ENCODE results near the gene LRR1.
A peak's percentile ranks its signal among the peaks of the same experiment; 100 is the strongest.
"Not testable (repeated sequence)": the region's sequence is repeated elsewhere in the genome, so short reads cannot be mapped to it uniquely, and the experiment has no call there.

The LRR1 gene

GRCh38 chr14:49585803-49586672 lies 12.7 kb upstream of the LRR1 start, which contains the start of gene RPS29:
Gene RPS29, minus strand, starts transcription at chr14:49586380. Its CDS starts 34 bp downstream, at chr14:49586346.
- DNase-seq (ENCODE audit: low read depth in 2 of 2) = peak; percentile 97

DNA sequence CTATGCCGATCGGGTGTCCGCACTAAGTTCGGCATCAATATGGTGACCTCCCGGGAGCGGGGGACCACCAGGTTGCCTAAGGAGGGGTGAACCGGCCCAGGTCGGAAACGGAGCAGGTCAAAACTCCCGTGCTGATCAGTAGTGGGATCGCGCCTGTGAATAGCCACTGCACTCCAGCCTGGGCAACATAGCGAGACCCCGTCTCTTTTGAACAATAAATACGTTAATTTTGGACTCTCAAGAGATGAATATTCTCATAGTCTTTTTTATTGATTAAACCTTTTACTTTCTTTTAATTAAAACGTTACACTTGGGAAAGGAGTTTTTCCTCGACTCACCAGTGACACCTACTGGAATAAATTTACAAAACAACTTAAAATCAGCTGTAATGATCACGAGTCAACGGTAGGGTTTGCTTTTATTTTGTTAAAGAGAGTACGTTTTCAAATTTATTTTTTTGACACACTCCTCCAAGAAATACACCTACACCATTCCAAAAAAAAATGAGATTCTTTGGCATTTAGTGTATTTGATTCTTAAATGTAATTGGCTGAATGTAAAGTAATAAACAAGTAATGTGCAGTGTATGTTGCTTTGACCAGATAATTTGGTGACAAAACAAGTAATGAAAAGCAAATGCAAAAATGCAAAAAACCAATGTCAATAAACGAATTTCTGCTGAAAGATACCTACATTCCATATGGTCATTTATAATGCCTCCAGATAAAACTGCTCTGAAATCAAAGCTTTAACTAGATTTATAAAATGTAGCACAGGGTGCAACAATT lies 11.9 kb upstream of the LRR1 start:
- DNase-seq (ENCODE audit: low read depth in 2 of 2) = peak in 1 of 2 donors; percentile 40

DNA sequence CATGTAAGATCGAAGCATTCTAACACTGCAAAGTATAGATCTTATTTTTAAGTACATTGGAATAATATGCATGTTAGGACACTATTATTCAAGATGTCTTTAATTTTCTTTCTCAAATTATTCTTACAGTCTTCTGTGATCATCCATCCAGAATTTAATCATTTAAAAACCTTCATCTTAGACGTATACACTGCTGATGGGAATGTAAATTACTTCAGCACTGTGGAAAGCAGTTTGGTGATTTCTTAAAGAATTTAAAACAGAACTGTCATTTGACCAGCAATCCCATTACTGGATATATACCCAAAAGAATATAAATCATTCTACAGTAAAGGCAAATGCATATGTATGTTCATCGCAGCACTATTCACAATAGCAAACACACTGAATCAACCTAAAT lies 9.4 kb upstream of the LRR1 start:
- DNase-seq (ENCODE audit: low read depth in 2 of 2) = no peak

DNA sequence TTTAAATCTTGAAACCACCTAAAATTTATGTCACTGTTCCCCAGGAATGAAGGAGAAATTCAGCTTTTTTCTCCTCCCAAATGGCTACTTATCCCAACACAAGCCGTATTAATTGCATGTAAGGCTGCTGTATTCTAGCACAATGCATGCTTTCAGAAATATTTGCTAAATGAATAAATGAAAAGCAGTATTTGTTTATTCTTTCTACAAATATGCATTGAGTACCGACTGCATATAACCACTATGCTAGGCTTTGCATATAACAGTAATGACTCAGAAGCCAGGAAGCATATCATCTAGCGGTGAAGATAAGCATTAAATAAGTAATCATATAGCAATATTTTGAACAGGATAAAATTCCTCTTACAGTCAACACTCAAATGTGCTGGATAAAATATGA lies 5.7 kb upstream of the LRR1 start:
- DNase-seq (ENCODE audit: low read depth in 2 of 2) = no peak

DNA sequence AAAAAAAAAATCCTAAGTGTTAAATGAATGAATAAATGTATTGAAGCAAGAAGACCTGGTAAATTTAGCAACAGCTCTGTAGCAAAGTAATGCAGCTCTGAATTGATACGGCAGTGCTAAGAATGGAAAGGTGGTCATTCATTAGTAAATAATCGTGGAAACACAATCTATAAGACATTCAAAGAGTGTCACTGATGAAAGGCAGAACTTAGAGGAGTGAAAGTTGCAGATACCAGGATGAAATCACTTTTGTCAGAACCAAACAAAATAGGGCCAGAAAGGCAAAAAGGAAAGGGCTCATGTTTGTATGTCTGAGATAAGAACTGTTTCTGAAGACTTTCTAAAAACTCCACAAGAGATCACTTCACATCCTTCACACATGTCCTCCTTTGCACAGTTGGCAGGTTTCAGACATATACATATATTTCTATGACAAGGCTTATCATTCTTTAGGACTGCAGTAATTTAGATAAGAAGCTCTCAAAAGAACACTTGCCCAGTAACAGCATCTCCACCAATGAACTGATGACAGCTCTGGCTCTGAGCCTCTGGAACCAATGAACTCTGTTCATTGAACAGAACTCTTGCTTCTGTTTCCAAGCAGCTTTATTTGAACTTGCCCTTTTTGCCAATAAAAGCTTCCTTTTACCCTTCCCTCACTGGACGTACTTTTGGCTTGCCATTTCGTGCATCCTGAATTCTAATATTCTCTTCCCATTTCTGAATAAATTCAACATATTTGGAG lies 4.2 kb upstream of the LRR1 start:
- DNase-seq (ENCODE audit: low read depth in 2 of 2) = no peak

GRCh38 chr14:49598189-49598484 lies 603 bp upstream of the LRR1 start:
- DNase-seq (ENCODE audit: low read depth in 2 of 2) = no peak

DNA sequence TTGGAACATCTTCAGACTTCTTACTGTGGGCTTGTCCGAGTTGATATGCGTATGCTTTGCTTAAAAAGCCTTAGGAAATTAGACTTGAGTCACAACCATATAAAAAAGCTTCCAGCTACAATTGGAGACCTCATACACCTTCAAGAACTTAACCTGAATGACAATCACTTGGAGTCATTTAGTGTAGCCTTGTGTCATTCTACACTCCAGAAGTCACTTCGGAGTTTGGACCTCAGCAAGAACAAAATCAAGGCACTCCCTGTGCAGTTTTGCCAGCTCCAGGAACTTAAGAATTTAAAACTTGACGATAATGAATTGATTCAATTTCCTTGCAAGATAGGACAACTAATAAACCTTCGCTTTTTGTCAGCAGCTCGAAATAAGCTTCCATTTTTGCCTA lies 8.8 kb downstream of the LRR1 start:
- no peak for DNase-seq (ENCODE audit: low read depth in 2 of 2)

GRCh38 chr14:49612251-49612650 lies 13.5 kb downstream of the LRR1 start:
- no peak for DNase-seq (ENCODE audit: low read depth in 2 of 2)

- no peak for DNase-seq (ENCODE audit: low read depth in 2 of 2)
These were observed 13.9 kb downstream of the LRR1 start for GRCh38 chr14:49612671-49613070.

- no peak for DNase-seq (ENCODE audit: low read depth in 2 of 2)
These were observed 15.5 kb downstream of the LRR1 start for GRCh38 chr14:49614196-49614595.

DNA sequence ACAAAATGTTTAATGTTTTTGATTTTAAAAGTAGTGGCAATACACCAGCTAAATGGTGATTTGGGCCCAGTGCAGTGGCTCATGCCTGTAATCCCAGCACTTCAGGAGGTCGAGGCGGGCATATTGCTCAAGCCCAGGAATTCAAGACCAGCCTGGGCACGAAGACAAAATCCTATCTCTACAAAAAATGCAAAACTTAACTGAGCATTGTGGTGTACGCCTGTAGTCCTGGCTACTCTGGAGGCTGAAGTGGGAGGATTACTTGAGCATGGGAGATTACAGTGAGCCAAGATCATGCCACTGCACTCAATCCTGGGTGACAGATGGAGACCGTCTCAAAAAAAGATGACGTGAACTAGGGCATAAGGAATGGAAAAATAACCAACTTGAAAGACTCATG lies 17.0 kb downstream of the LRR1 start:
- no peak for DNase-seq (ENCODE audit: low read depth in 2 of 2)

GRCh38 chr14:49617852-49618519 lies 19.2 kb downstream of the LRR1 start:
- DNase-seq (ENCODE audit: low read depth in 2 of 2) = no peak

DNA sequence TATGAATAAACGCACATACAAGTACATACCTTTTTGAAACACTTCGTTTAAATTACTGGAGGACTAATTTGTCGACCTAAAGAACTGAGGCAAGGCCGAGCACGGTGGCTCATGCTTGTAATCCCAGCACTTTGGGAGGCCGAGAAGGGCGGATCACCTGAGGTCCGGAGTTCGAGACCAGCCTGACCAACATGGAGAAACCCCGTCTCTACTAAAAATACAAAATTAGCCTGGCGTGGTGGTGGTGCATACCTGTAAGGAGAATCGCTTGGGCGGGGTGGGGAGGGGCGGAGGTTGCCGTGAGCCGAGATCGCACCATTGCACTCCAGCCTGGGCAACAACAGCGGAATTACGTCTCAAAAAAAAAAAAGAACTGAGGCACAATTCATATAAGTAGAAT lies 20.5 kb downstream of the LRR1 start:
- not testable (repeated sequence) for DNase-seq (ENCODE audit: low read depth in 2 of 2)

GRCh38 chr14:49619730-49620129 lies 21.0 kb downstream of the LRR1 start:
- DNase-seq (ENCODE audit: low read depth in 2 of 2) = no peak

- DNase-seq (ENCODE audit: low read depth in 2 of 2) = peak; percentile 78 to 79
These were observed 21.7 kb downstream of the LRR1 start, which contains the start of the genes MGAT2 and RPL36AL for GRCh38 chr14:49620182-49621113. Gene MGAT2, plus strand, starts transcription at chr14:49620799. Its CDS starts 470 bp downstream, at chr14:49621269. Gene RPL36AL, minus strand, starts transcription at chr14:49620626. Its CDS starts 1,522 bp downstream, at chr14:49619104.

GRCh38 chr14:49621114-49621881 lies 22.6 kb downstream of the LRR1 start:
- DNase-seq (ENCODE audit: low read depth in 2 of 2) = peak in 1 of 2 donors; percentile 29

DNA sequence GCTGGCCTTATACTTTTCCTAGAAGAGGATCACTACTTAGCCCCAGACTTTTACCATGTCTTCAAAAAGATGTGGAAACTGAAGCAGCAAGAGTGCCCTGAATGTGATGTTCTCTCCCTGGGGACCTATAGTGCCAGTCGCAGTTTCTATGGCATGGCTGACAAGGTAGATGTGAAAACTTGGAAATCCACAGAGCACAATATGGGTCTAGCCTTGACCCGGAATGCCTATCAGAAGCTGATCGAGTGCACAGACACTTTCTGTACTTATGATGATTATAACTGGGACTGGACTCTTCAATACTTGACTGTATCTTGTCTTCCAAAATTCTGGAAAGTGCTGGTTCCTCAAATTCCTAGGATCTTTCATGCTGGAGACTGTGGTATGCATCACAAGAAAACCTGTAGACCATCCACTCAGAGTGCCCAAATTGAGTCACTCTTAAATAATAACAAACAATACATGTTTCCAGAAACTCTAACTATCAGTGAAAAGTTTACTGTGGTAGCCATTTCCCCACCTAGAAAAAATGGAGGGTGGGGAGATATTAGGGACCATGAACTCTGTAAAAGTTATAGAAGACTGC lies 23.4 kb downstream of the LRR1 start:
- no peak for DNase-seq (ENCODE audit: low read depth in 2 of 2)

- DNase-seq (ENCODE audit: low read depth in 2 of 2) = no peak
These were observed 24.6 kb downstream of the LRR1 start for GRCh38 chr14:49623387-49623786.

Measured in stimulated activated CD4-positive, alpha-beta T cell treated with anti-CD3 and anti-CD28 coated beads, Interleukin-1b, Interleukin-23, amount 100 ng/mL, for 1 hour (primary cell).